ENCODE measurements around the gene VARS1.

DNA sequence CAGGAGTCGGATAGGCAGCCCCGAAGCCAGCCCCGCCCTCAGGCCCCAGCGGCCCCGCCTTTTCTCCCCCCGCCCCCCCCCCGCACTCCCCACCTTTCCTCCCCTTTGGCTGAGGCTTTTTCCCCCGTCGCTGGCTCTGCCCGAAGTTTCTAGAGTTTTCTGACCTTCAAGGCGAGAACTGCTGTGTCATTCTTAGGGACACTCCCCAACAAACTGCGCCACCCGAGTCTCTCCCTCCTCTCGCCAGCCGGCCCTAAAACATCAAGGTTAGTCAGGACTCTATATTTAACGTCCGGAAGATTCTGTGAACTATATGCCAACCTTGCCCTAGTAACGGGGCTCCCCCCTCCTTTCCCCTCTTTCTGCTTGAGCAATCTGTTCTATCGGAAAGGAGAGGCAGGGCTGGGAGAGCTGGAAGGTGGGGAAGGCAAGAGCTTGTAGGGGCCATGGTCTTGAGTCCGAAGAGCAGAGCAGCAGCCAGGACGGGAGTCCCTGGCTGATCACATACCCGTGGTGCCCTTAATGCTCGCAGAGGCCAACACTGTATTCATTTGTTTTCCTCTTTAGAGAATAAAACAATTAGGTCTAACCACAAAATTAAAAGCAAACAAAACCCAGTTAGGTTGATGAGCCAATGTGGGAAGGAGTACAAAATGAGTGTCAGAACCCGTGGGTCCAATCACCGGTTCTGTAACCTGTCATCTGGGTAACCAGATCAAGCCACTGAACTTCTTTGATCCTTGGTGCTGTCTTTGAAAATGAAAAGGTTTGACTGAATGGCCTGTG lies 26.7 kb upstream of the VARS1 start:
- TF ChIP-seq CTCF (conservative IDR thresholded peaks at IDR 0.05 in 1 of 2, IDR thresholded peaks at IDR 0.05 in 1 of 2; ENCODE audit: low read depth in 1 of 2, low read length in 2 of 2) (no peak), EZH2 (IDR thresholded peaks at IDR 0.05; ENCODE audit: low read length, missing control alignments) (no peak)
